MM.1S (cell line): Measurements from ENCODE around the gene PLSCR1.

ENCODE experiments used
- EZH2 ChIP-seq: fragments of 300-600 bp; sonication (generic); optimal IDR thresholded peaks from 2 replicates; pipeline ENCODE3; 2017; ENCODE audit warnings: low read depth, mild to moderate bottlenecking, antibody characterized with exemption, low read length, mixed read lengths
- TF ChIP-seq, protein P1 (sequence below): fragments of 300-600 bp; sonication (generic); IDR thresholded peaks from 2 replicates; pipeline ENCODE4 v1.5.1; 2016; ENCODE audit warnings: antibody characterized with exemption, low read length, mixed read lengths

DNA sequence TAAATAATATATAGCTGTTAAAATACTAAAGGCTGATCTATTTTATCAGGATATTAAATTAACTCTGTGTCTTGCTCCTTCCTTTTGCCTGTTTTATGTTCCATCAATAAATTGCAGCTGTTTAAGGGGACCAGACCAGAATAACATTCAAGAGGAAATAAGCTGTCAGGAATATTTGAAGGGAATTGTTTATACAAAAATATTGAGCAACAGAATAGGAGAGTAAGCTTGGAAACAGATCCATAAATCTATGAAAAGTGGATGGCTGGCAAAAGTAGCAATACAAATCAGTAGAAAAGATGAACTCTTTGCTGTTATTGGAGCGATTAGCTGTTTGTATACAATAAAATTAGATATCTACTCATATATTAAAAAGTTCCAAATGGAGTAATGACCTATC, 38.9 kb downstream of the PLSCR1 start:
- TF ChIP-seq, protein P1, sequence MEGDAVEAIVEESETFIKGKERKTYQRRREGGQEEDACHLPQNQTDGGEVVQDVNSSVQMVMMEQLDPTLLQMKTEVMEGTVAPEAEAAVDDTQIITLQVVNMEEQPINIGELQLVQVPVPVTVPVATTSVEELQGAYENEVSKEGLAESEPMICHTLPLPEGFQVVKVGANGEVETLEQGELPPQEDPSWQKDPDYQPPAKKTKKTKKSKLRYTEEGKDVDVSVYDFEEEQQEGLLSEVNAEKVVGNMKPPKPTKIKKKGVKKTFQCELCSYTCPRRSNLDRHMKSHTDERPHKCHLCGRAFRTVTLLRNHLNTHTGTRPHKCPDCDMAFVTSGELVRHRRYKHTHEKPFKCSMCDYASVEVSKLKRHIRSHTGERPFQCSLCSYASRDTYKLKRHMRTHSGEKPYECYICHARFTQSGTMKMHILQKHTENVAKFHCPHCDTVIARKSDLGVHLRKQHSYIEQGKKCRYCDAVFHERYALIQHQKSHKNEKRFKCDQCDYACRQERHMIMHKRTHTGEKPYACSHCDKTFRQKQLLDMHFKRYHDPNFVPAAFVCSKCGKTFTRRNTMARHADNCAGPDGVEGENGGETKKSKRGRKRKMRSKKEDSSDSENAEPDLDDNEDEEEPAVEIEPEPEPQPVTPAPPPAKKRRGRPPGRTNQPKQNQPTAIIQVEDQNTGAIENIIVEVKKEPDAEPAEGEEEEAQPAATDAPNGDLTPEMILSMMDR, result no peak
- no peak for TF ChIP-seq EZH2
